GM10847 (cell line): ENCODE measurements around the gene DUS1L.
A peak's percentile ranks its signal among the peaks of the same experiment; 100 is the strongest.

ENCODE experiments used
- POLR2A ChIP-seq: IDR thresholded peaks from 2 replicates; pipeline ENCODE4 v1.6.1; 2011; ENCODE audit not compliant: insufficient read length; ENCODE audit errors: extremely low read depth

DUS1L gene

GRCh38 chr17:82056729-82057621 is 8.6 kb downstream of the DUS1L start:
- no peak for TF ChIP-seq POLR2A

GRCh38 chr17:82055965-82056728 is 9.5 kb downstream of the DUS1L start:
- TF ChIP-seq POLR2A: no peak

- no peak for TF ChIP-seq POLR2A
Observed at GRCh38 chr17:82055023-82055964, 10.3 kb downstream of the DUS1L start.

GRCh38 chr17:82054351-82055022 is 11.1 kb downstream of the DUS1L start:
- no peak for TF ChIP-seq POLR2A

- no peak for TF ChIP-seq POLR2A
Observed at GRCh38 chr17:82053556-82054263, 11.9 kb downstream of the DUS1L start.

GRCh38 chr17:82053130-82053529 is 12.5 kb downstream of the DUS1L start:
- no peak for TF ChIP-seq POLR2A

GRCh38 chr17:82052638-82053059 is 13.0 kb downstream of the DUS1L start:
- TF ChIP-seq POLR2A: no peak

- peak; percentile 51 for TF ChIP-seq POLR2A
Observed at GRCh38 chr17:82051776-82052637, 13.6 kb downstream of the DUS1L start, which contains the start of the genes GPS1 and RFNG. Gene GPS1, plus strand, starts transcription at chr17:82051898. Its CDS starts 34 bp downstream, at chr17:82051932. Gene RFNG, minus strand, starts transcription at chr17:82051811. Its CDS starts 45 bp downstream, at chr17:82051766.

- TF ChIP-seq POLR2A: no peak
Observed at GRCh38 chr17:82050761-82051641, 14.6 kb downstream of the DUS1L start.

- TF ChIP-seq POLR2A: no peak
Observed at GRCh38 chr17:82050152-82050760, 15.3 kb downstream of the DUS1L start.

GRCh38 chr17:82049521-82049971 is 16.1 kb downstream of the DUS1L start:
- no peak for TF ChIP-seq POLR2A

GRCh38 chr17:82049106-82049505 is 16.5 kb downstream of the DUS1L start:
- no peak for TF ChIP-seq POLR2A

GRCh38 chr17:82048571-82048971 is 17.0 kb downstream of the DUS1L start:
- TF ChIP-seq POLR2A: no peak
